ENCODE data around the gene PEX3. TPM values are rescaled to one million over a fixed set of nuclear protein-coding genes. Genes with fewer than 3 reads are reported as not detected.

PEX3 gene
- total and polyA plus RNA-seq, 10 of the 15 experiments (the other 5 are each of a cell fraction or from before 2014, with no cell fraction given): 18.6 to 70.7 (median 38.6) TPM

DNA sequence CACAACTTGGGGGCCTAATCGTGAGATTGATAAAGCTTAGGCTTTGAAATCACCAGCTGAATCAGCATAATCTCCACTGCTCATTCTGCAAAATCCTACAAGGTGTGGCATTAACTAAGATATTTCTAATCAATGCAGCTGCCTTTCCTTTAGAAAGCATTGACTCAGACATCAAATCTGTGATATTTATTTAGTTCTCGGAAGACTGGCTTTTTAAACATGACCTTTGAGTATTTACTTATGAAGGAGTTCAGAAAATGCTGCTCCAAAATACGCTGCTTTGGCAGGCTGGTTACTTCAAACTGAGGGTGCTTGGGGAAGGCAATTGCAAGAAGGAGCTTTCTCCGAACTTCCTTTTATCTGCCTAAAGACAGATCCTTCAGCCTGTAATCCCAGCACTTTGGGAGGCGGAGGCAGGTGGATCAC lies 84.6 kb downstream of the PEX3 start:
- DNase-seq (ENCODE audit: low read depth, low spot score) (no peak), ATAC-seq (no peak), FAIRE-seq (peak; percentile 23)
- POLR2A ChIA-PET: interaction anchor here (1.2 kb wide), 1 partner anchor 16 kb away, joined by 3 read pairs; no protein-coding TSS in a partner anchor
- SMC1A ChIA-PET (ENCODE audit: uncharacterized antibody, unreplicated experiment): interaction anchor here (0.6 to 3.4 kb wide), 5 partner anchors 13 to 32 kb away, joined by 3 to 12 read pairs (median 3); no protein-coding TSS in a partner anchor
- RAD21 ChIA-PET (ENCODE audit: unreplicated experiment): interaction anchor here (0.7 to 2.1 kb wide), 2 partner anchors 22 to 581 kb away, joined by 3 to 8 read pairs; no protein-coding TSS in a partner anchor
- BruUV-seq (replicated peaks): no TSS peak
- H2AFZ ChIP-seq (ENCODE audit: control insufficient read depth, low read depth, low read length): no peak overlapping the region
- H3K9me3 ChIP-seq (replicated peaks; ENCODE audit: control insufficient read depth, insufficient read depth, low read length): no peaks in the 10 kb centered on the region
- H3K4me1 ChIP-seq (ENCODE audit: control insufficient read depth, insufficient read depth, low read length): peaks cover 31% of the 10 kb centered on the region
- peaks cover 0 to 1% of the 10 kb centered on the region in 2 experiments; a peak in 2 of 4 replicates for H3K27me3 ChIP-seq (replicated peaks in 1 of 2; ENCODE audit: control insufficient read depth in 2 of 2, insufficient read depth in 2 of 2, low read length in 1 of 2)
- CTCF ChIA-PET: interaction anchor here (1.3 to 3.2 kb wide), 2 partner anchors 23 to 36 kb away, joined by 3 to 18 read pairs; partner anchors contain the start of gene FUCA2
- intact Hi-C loops (cut with micrococcal nuclease; ENCODE audit: unreplicated experiment): no loop called here
- in situ Hi-C loops (cut with MboI): no loop called here
- H3K4me3 ChIP-seq: no peak overlapping the region
- TF ChIP-seq, protein P1, sequence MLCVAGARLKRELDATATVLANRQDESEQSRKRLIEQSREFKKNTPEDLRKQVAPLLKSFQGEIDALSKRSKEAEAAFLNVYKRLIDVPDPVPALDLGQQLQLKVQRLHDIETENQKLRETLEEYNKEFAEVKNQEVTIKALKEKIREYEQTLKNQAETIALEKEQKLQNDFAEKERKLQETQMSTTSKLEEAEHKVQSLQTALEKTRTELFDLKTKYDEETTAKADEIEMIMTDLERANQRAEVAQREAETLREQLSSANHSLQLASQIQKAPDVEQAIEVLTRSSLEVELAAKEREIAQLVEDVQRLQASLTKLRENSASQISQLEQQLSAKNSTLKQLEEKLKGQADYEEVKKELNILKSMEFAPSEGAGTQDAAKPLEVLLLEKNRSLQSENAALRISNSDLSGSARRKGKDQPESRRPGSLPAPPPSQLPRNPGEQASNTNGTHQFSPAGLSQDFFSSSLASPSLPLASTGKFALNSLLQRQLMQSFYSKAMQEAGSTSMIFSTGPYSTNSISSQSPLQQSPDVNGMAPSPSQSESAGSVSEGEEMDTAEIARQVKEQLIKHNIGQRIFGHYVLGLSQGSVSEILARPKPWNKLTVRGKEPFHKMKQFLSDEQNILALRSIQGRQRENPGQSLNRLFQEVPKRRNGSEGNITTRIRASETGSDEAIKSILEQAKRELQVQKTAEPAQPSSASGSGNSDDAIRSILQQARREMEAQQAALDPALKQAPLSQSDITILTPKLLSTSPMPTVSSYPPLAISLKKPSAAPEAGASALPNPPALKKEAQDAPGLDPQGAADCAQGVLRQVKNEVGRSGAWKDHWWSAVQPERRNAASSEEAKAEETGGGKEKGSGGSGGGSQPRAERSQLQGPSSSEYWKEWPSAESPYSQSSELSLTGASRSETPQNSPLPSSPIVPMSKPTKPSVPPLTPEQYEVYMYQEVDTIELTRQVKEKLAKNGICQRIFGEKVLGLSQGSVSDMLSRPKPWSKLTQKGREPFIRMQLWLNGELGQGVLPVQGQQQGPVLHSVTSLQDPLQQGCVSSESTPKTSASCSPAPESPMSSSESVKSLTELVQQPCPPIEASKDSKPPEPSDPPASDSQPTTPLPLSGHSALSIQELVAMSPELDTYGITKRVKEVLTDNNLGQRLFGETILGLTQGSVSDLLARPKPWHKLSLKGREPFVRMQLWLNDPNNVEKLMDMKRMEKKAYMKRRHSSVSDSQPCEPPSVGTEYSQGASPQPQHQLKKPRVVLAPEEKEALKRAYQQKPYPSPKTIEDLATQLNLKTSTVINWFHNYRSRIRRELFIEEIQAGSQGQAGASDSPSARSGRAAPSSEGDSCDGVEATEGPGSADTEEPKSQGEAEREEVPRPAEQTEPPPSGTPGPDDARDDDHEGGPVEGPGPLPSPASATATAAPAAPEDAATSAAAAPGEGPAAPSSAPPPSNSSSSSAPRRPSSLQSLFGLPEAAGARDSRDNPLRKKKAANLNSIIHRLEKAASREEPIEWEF (IDR thresholded peaks at IDR 0.05; ENCODE audit: insufficient replicate concordance, low read depth, low read length): no peak
- TF ChIP-seq, protein P2, sequence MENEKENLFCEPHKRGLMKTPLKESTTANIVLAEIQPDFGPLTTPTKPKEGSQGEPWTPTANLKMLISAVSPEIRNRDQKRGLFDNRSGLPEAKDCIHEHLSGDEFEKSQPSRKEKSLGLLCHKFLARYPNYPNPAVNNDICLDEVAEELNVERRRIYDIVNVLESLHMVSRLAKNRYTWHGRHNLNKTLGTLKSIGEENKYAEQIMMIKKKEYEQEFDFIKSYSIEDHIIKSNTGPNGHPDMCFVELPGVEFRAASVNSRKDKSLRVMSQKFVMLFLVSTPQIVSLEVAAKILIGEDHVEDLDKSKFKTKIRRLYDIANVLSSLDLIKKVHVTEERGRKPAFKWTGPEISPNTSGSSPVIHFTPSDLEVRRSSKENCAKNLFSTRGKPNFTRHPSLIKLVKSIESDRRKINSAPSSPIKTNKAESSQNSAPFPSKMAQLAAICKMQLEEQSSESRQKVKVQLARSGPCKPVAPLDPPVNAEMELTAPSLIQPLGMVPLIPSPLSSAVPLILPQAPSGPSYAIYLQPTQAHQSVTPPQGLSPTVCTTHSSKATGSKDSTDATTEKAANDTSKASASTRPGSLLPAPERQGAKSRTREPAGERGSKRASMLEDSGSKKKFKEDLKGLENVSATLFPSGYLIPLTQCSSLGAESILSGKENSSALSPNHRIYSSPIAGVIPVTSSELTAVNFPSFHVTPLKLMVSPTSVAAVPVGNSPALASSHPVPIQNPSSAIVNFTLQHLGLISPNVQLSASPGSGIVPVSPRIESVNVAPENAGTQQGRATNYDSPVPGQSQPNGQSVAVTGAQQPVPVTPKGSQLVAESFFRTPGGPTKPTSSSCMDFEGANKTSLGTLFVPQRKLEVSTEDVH (IDR thresholded peaks at IDR 0.05; ENCODE audit: low read depth, partially characterized antibody): no peak
- TF ChIP-seq MYC (IDR thresholded peaks at IDR 0.05; ENCODE audit: insufficient read depth, insufficient read length, insufficient replicate concordance, low read length, severe bottlenecking): no peak
- TF ChIP-seq NFYA (IDR thresholded peaks at IDR 0.05; ENCODE audit: borderline replicate concordance, low read depth, low read length): no peak
- TF ChIP-seq, protein P3, sequence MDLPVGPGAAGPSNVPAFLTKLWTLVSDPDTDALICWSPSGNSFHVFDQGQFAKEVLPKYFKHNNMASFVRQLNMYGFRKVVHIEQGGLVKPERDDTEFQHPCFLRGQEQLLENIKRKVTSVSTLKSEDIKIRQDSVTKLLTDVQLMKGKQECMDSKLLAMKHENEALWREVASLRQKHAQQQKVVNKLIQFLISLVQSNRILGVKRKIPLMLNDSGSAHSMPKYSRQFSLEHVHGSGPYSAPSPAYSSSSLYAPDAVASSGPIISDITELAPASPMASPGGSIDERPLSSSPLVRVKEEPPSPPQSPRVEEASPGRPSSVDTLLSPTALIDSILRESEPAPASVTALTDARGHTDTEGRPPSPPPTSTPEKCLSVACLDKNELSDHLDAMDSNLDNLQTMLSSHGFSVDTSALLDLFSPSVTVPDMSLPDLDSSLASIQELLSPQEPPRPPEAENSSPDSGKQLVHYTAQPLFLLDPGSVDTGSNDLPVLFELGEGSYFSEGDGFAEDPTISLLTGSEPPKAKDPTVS (IDR thresholded peaks at IDR 0.05; ENCODE audit: low read depth, low read length): no peak
- TF ChIP-seq POLR2AphosphoS5 (IDR thresholded peaks at IDR 0.05; ENCODE audit: low read length): no peak
- 82% methylated on average over 5 of the region's 5 CpGs for WGBS (ENCODE audit: insufficient coverage, insufficient replicate concordance, low lambda C conversion rate, missing lambda C conversion rate)
- H3K9ac ChIP-seq (ENCODE audit: control insufficient read depth, insufficient read depth, low read length): no peak overlapping the region
- H3K27ac ChIP-seq (ENCODE audit: control insufficient read depth, insufficient read depth): no peak overlapping the region
- H3K36me3 ChIP-seq (ENCODE audit: control insufficient read depth in 2 of 2, insufficient read depth in 2 of 2, low read length in 1 of 2): no peaks in the 10 kb centered on the region
- H3K4me2 ChIP-seq (ENCODE audit: control insufficient read depth, insufficient read depth): no peak overlapping the region
- no peaks in the 10 kb centered on the region for H4K20me1 ChIP-seq (ENCODE audit: control insufficient read depth, insufficient read depth)
- H3K79me2 ChIP-seq (ENCODE audit: control insufficient read depth, insufficient read depth, low read length): no peaks in the 10 kb centered on the region; the same call in 1 of the 2 replicates
